T-helper 2 cell treated with Interferon-gamma antibody and Interleukin-4, amounts not matched to agents 100 ng/mL and 5 ng/mL, for 36 hours (primary cell): Measurements from ENCODE around the gene KRTAP4-16. TPM values are rescaled to one million over a fixed set of nuclear protein-coding genes. Genes with fewer than 3 reads are reported as not detected.
"Not testable (repeated sequence)": the region's sequence is repeated elsewhere in the genome, so short reads cannot be mapped to it uniquely, and the experiment has no call there.

Experiments used
- intact Hi-C: fragments of 100-400 bp; cut with micrococcal nuclease; formaldehyde crosslinking; loops from one replicate; pipeline ENCODE4 v1.15.1; 2023
- total RNA-seq: library from RNA; stranded (reverse); gene quantifications from 2 replicates; pipeline ENCODE4 v1.2.3, GENCODE V29; 2022

Gene KRTAP4-16
- total RNA-seq, 1 donor from 2014 or later = not detected

GRCh38 chr17:41076788-41077187, 25.2 kb downstream of the KRTAP4-16 start:
- intact Hi-C loops = no loop called here

DNA sequence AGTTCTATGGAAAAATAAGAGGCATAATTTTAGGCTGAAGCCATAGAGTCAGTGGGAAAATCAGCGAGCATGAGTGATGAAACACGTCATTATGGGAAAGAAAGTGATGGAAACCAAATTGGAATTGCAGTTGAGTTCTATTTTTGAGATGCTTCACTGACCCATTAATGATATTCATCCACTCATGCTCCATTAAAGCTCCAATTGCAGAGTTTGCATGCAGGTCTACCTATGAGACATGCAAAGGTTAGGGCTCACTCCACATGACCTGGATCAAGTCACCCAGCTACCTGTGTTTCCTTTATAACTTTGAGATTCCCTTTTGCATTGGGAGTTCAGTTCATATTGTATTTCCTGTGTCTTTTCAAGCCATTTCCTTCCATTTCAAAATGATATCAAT, 28.3 kb downstream of the KRTAP4-16 start:
- intact Hi-C loops = no loop called here

DNA sequence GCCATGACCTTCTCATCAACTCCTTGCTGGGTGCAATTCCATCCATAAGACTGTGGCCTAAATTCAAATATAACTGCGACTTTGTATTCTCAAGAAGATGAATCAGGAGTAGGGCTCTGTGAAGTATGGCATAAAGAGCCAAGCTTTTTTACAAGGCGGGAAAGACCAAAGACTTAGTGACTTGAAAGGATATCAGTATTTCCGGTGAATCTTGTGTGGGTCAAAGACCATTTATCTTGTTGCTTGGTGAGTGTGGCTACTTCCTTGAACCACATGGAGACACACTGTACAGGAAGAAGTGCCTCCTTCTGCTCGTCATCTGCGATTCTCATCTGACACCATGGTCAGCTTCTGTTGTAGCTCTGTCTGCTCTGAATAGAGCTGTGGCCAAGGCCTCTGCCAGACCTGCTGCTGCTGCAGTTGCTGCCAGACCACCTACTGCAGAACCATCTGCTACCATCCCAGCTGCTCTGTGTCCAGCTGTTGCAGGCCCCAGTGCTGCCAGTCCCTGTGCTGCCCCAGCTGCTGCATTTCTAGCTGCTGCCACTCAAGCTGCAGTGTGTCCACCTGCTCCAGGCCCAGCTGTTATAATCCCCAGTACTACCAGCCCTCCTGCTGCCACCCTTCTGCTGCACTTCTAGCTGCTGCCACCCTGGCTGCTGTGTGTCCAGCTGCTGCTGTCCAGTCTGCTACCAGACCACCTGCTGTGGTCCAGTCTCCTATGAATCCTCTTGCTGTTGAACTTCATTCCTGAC, 30.2 kb downstream of the KRTAP4-16 start:
- intact Hi-C loops = no loop called here

DNA sequence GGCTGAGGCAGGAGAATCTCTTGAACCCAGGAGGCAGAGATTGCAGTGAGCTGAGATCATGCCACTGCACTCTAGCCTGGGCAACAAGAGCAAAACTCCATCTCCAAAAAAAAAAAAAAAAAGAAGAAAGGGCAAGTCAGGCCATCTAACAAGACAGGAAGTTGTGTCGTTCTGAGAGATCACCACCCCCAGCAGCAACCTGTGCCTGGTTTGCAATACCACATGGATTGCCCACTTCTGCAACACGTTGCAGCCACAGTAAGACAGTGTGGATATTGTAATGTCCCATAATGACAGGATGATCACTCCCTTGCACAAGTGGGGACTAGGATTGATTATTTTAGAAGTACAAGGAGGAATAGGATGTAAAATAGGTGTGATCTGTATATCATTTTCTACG, 33.0 kb downstream of the KRTAP4-16 start:
- intact Hi-C loops = no loop called here

DNA sequence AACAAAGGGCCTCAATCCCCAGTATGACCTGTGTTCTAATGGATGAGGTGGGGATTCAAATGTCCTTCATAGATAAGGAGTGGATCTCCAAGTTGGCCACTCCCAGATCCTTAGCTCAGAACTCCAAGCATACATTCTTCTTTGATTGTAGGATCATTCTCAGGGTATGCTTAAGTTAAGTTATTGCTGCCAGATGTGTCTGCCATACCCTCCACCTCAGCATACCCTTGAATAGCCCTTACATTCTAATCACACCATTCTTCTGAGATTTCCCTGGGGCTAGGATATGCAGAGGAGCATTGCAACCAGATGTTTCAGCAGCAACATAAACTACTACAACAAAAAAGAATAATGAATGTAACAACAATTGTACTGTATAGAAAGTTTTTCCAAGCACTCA, 34.7 kb downstream of the KRTAP4-16 start:
- intact Hi-C loops = no loop called here

DNA sequence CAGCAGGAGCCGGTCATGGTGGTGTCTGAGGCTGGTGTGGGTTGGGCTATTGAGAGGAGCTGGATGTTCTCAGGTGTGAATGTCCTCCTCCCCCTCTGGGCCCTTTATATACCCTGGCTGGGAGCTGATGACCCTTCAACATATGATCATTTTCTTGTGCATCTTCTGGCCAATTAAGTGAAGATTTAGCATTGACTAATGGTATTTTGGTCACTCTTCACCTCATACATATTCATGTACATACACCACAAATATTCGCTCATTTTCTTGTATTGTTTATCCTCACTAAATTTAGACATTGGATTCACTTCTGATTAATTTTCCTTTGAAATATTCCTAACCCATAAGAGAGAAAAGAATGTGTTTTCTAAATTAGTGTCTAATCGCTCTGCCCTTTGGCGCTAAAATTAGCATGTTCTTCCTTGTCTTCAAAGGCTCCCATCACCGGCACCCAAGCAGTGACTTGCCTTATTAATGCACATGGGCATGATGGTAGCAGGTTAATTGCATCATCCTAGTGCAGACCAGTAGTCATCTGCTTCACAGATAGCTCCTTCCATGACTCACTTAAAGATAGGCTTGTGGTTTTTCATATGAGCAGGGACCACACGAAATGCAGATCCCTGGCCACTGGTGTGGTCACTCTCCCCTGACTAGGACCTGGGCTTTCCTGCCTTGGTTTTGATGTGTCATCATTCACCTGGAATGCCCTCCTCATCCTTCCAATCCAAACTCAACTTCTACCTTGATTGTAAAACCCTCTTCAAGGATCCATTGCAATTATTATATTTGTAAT, 36.0 kb downstream of the KRTAP4-16 start, which contains the start of gene KRTAP2-4:
Gene KRTAP2-4 (minus strand): TSS at position 51 of the 796 bp plus-strand sequence. CDS start 34 bp downstream, at position 17.
- intact Hi-C loops = no loop called here

DNA sequence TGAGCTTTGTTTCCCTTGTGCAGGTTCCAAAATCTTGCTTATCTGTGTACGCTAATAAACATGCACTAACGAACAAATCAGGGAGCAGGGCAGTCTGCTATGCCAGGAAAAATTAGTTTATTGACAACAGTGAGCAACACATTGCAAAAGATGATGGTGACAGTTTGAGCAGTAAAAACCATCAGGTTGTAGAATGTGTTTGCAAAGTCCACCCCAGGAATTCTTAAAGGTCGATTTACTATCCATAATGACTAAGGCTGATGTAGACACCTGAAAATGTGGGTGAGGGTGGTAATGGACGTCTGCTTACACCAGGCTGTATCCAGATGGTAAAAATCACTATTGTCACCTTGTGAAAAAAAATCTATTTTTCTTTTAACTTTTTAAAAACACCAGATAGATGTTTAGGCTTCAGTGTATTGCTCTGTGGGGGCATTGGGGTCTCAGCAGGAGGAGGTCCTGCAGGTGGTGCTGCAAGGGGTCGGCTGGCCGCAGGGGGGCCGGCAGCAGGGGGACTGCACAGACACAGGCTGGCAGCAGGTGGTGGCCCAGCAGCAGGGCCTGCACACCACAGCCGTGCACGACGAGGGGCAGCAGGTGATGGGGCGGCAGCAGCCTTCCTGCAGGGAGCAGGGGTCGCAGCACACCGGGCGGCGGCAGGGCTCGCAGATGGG, 36.9 kb downstream of the KRTAP4-16 start:
- intact Hi-C loops = not testable (repeated sequence)

- intact Hi-C loops = no loop called here
These were observed 37.7 kb downstream of the KRTAP4-16 start for GRCh38 chr17:41064301-41064700.

DNA sequence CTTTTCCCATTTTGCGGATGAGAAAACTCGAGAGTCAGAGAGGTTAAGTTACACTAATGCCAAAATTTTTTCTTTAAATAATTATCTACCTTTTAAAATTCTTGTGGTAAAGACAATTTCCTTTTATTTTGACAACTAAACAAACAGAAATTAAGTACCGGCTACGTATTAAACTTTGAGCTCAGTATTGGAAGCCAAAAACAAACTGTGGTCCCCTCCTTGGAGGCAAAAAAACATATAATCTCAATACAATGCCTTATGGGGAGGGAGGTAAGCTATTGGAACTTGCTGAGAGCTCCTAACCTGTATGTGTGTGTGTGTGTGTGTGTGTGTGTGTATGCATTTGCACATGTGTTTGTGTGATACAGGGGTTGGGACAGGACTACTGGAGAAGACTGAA, 38.6 kb downstream of the KRTAP4-16 start:
- intact Hi-C loops = no loop called here

DNA sequence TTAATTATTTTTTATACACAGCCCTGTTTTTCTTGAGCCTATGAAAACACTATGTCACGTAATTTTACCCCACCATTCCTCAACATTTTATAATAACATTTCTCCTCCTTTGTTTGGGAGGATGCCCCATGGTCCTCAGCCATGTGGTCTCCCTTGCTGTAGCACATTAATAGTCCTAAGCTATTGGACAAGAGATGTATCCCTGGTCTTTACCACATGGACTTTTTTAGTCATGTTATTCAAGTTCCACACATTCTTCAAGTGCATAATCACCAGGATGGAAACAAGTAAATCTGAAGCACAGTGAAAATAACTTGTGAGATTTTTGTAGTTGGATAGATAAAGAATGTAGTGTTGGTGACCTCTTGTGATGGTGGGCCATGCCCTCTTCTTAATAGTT, 40.0 kb downstream of the KRTAP4-16 start:
- intact Hi-C loops = no loop called here

GRCh38 chr17:41060052-41060604, 41.9 kb downstream of the KRTAP4-16 start, which contains the start of gene KRTAP2-3:
Gene KRTAP2-3 (minus strand): TSS chr17:41060114. CDS start chr17:41060050, 64 bp downstream.
- intact Hi-C loops = no loop called here

DNA sequence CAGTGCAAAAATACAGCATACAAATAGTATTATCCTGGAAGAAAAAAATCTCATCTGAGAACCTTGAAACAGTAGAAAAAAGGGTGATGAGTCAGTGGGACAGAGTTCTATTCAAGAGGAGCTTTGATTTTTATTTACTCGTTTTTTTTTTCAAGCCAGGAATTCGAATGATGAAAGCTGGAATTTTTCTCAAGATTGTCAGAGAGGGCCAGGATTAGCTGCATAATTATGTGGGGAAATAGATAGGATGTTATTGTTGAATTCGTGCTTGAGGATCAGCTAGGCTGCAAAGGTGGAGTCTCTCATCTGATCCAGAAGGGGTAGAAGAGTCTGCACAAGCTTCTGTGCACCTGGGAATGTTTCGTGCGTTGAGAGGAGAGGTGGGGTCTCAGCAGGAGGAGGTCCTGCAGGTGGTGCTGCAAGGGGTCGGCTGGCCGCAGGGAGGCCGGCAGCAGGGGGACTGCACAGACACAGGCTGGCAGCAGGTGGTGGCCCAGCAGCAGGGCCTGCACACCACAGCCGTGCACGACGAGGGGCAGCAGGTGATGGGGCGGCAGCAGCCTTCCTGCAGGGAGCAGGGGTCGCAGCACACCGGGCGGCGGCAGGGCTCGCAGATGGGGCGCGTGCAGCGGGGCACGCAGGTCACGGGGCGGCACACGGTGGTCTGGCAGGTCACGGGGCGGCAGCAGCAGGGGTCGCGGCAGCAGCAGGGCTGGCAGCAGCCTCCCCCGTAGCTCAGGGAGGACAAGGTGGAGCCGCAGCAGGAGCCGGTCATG, 42.5 kb downstream of the KRTAP4-16 start:
- intact Hi-C loops = not testable (repeated sequence)

DNA sequence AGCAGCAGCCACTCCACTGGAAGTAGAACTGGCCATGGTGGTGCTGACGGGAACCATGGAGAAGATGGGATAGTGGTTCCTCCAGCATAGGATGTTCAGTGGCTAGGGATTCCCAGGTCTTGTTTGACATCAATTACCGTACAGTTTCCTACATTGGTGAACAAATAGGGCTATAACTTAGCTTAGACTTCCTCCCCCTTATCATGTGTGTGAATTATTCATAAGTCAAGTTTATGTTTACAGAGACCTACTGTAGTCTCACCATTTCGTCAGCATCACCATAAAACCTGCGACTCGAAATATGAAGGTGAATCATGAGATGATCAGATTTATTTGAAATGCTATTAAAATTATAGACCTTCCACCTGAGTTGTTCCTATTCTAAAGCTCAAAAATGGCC, 43.3 kb downstream of the KRTAP4-16 start:
- intact Hi-C loops = no loop called here

- intact Hi-C loops = no loop called here
These were observed 44.5 kb downstream of the KRTAP4-16 start for GRCh38 chr17:41057547-41057946.

DNA sequence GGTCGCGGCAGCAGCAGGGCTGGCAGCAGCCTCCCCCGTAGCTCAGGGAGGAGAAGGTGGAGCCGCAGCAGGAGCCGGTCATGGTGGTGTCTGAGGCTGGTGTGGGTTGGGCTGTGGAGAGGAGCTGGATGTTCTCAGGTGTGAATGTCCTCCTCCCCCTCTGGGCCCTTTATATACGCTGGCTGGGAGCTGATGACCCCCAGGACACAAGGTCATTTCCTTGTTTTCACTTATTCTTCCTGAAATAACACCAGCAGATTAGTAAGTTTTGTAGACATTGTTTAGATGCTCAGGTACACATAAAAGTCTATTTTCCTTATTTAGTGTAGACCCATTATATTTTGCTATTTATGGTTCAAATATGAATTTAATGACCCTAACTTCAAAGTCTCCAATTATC, 46.9 kb downstream of the KRTAP4-16 start, which contains the start of gene KRTAP2-2:
Gene KRTAP2-2 (minus strand): TSS at position 101 of the 400 bp plus-strand sequence. CDS start 19 bp downstream, at position 82.
- intact Hi-C loops = not testable (repeated sequence)

- intact Hi-C loops = not testable (repeated sequence)
These were observed 47.5 kb downstream of the KRTAP4-16 start for GRCh38 chr17:41054556-41054955.

DNA sequence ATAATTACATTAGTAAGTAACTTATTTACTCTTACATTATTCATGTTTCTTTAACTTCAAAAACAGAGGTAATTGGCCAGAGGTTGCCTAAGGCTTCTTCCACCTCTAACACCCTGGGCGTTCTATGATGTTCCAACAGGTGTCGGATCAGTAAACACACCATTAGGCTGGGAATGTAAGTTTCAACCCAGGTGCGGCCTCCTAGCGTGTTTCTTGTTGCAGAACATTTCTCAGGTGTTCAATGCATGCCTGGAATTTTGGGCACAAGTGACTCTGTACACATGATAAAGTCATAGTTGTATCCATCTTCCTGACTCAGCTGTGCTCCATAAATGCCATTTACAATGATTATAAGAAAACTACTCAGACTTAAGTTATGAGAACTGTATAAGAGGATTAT, 48.0 kb downstream of the KRTAP4-16 start:
- intact Hi-C loops = no loop called here

- intact Hi-C loops = no loop called here
These were observed 49.4 kb downstream of the KRTAP4-16 start for GRCh38 chr17:41052566-41052965.
